HG03095 (cell line): ENCODE measurements around the gene PNPLA2.

Experiments used
- ATAC-seq: cut with Tn5 transposase; IDR thresholded peaks from one replicate; pipeline ENCODE4 v1.9.1; 2021; ENCODE audit warnings: moderate library complexity; ENCODE audit not compliant: unreplicated experiment

The PNPLA2 gene

DNA sequence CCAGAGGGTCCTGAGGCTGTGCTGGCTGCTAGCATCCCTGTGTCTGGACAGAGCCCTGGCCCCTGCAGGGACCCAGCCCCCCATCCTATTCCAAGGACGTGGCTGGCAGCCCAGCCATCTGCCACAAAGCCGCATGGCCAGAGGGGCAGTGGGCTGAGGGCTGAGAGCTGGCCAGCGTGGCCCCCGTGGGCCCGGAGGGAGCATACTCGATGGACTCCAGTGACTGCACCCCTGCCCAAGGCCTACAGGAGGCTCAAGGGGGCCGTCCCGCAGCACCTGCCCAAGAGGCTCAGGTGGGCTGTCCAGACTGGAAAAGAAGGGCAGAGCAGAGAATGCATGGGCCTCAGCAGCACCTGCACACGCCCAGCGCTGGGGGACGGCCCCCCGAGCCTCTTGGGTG is 37.1 kb downstream of the PNPLA2 start:
- no peak for ATAC-seq

DNA sequence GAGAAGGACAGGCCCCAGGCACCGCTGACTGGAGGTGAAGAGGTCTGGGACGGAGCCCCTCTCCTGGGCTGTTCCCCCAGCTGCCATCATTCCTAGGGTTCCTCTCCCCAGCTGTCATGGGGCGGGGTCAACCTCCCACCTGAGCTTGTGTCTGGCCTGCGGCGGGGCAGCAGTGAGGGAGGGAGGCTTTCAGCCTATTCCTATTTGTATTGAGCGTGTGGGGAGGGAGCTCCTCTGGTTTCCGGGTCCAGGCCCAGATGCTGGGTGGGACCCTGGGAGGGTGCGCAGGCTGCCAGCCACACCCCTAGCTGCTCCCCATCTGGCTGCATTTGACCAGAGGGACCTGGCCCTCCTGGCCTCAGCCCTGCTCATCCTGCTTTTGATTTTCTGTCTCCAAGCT is 37.7 kb downstream of the PNPLA2 start:
- ATAC-seq: no peak

DNA sequence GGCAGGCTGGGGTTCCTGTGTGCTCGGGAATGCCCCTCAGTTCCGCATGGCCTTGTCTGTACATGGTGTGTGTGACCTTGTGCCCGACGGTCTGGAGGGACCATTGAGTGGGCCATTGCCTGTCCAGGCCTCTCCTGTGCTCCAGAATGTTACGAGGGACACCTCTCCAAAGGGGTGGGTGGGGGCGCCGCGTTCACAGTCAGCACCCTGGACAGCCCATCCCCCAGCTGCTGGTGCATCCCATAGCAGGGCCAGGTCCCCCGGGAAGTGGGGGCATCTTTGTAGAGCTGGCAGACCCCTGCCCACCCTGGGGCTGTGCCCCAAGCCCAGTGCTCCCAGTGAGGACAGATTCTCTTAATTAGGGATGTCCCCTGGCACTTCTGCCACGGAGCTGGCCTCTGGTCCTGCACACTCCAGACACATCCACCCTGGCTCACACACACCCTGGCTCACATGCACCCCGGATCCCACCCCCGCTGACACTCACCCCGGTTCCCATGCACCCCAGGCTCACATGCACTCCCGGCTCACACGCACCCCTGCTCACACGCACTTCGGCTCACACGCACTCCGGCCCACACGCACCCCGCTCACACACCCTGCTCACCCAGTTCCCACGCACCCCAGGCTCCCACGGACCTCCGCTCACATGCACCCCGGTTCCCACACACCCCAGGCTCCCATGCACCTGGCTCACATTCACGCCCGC is 39.5 kb downstream of the PNPLA2 start:
- ATAC-seq: no peak

DNA sequence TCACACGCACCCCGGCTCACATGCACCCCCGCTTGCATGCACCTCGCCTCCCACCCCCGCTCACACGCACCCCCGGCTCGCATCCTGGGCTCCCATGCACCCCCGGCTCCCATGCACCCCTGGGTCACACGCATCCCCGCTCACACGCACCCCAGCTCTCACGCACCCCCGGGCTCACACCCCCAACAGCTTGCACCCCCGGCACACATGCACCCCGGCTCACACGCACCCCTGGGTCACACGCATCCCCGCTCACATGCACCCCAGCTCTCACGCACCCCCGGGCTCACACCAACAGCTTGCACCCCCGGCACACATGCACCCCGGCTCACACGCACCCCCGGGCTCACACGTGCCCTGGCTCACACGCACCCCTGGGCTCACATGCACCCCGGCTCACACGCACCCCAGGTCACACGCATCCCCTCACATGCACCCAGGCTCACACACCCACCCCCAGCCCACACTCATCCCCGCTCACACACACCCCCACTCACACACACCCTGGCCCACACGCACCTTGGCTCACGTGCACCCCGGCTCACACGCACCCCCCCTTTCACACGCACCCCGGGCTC is 40.1 kb downstream of the PNPLA2 start:
- ATAC-seq: no peak

DNA sequence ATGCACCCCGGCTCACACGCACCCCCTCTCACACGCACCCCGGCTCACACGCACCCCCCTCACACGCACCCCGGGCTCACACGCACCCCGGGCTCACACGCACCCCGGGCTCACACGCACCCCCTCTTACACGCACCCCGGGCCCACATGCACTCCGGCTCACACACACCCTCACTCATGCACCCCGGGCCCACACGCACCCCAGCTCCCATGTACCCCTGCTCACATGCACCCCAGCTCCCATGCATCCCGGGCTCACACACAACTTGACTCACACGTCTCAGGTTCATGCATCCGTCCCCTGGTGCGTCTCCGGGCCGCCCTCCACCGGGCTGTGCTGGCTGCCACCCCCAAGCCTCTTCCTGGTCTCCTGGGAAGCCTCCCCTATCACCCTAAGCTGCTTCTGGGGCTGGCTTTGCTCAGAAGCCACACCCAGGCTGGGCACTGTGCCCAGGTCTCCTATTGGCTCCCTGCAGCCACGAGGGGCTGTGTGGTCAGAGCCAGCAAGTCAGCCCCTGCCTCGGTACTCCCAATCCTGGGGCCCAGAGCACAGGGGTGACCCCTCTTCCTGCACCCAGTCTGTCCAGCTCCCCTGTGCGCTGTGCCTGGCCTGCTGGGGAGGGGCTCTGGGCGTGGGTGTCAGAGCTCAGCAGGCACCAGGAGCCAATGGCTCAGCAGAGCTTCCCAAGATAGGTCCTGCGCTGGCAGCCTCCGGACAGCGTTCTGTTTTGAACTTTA is 40.8 kb downstream of the PNPLA2 start:
- no peak for ATAC-seq

DNA sequence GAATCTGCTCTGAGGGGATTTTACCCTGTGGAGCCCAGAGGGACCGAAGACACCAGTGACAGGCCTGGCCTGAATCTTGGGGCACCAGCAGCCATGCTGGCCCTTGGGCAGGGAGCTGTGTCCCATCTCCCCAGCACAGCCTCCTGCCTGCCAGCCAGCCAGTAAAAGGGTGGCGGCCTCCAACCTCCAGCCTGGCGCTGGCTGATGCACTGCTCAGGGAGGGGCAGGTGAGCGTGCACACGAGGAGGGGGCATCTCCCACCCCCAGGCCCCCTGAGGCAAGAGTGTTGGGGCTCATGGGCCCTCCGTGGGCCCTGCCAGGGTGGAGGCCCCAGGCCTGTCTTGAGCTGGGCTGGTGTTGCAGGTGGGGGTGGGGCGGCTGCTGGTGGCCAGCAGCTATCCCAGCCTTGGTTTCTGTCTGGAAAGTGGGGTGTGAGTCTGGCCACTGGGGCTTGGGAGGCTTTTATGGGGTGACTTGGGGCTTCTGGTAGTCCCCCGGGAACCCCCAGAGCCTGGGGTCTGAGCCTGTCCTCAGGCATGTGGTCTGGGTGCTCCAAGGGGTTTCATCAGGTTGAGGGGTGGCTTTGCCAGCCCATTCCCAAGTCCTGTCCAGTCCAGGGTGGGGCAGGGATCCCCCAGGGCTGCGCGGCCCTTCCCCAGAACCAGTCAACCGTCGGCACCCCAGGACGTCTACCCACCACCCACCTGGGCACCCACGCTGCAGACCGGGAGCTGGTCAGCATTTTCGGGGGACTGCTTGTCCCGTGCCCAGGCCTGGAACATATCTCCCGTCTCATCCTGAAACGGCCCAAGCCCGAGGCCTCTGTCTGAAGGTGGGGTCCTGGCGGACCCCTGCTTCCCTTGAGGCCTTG is 41.8 kb downstream of the PNPLA2 start:
- ATAC-seq: no peak

DNA sequence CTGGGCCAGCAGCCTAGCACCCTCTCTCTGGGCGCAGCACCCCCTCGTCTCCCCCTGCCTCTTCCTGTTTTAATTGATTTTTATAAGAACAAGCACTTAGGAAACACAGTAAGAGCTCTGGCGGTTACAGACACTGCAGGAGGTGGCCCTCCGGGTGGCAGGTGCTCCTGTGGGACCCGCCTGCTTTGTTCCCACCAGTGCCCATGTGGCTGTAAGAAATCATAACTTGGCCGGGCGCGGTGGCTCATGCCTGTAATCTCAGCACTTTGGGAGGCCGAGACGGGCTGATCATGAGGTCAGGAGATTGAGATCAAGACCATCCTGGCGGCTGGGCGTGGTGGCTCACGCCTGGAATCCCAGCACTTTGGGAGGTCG is 42.4 kb downstream of the PNPLA2 start:
- no peak for ATAC-seq

DNA sequence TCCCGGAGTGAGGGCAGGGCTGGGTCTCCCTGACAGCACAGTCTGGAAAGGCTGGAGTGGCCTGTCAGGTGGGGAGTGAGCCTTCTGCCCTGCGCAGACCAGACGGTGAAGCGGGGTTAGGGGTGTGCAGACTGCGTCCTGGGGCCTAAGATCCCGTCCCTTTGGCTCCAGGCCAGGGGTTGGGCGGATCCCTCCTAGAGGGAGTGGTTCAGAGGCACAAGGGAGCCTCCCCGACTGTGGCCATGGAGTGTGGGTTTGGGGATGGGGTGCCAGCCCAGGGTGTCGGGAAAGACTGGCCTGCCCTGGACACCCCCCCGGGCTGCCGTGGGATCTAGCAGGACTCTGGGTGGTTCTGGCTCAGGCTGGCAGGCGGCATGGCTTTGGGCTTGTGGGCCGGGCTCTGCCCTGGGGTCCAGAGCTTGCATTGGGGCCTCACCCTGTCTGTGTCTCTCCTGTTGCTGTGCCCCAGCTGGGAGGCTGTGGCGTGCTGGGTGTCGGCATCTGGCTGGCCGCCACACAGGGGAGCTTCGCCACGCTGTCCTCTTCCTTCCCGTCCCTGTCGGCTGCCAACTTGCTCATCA is 43.5 kb downstream of the PNPLA2 start:
- no peak for ATAC-seq

DNA sequence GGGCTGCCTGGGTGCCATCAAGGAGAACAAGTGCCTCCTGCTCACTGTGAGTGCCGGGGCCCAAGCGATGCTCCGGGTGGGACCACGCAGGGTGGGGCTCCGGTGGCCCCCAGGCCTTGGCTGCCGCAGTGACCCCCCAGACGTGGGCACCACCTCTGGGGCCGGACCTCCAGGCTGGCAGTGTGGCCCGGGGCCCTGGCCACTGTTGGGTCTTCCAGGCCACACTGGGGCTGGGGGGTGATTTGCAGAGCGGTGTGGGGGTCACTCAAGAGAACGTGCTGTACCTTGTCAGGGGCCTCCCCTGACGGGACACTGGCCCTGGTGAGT is 43.9 kb downstream of the PNPLA2 start:
- no peak for ATAC-seq

DNA sequence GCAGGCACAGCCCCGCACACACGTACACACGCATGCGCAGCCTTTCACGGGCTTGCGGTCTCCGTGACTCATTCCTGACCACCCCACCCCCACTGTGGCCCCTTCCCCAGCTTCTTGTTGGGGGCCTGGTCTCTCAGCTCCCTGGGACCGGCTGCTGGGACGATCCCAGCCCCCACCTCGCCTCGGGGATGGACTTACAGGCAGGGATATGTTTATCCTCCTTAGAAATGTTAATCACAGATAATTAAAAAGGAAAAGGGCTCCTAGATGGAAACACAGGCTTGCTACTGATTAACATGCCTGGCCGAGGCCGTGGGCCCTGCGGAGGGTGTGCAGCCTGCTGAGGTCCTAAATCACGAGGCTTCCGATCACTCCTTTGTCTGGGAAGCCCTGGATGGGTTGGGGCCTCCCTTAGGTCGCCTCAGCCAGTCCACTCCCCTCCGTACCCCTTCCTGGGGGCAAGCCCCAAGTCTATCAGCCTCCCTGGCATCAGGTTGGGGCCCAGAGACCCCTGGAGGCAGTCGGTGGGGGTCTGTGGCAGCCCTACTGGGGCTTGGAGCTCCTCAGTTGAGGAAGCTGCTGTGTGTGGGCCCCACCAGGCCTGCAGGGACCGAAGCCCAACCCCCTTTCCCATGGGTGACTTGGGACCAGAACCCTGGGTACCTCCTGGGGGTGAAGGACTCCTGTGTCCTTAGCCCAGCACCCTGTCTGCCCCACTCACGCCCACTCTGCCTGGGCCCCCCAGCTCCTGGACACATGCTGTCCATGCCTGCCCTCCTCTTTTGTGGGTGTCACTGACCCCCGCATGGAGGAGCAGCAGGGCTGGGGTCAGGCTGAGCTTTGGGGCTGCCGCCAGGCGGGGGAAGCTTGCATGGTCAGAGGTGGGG is 44.6 kb downstream of the PNPLA2 start:
- ATAC-seq: no peak

DNA sequence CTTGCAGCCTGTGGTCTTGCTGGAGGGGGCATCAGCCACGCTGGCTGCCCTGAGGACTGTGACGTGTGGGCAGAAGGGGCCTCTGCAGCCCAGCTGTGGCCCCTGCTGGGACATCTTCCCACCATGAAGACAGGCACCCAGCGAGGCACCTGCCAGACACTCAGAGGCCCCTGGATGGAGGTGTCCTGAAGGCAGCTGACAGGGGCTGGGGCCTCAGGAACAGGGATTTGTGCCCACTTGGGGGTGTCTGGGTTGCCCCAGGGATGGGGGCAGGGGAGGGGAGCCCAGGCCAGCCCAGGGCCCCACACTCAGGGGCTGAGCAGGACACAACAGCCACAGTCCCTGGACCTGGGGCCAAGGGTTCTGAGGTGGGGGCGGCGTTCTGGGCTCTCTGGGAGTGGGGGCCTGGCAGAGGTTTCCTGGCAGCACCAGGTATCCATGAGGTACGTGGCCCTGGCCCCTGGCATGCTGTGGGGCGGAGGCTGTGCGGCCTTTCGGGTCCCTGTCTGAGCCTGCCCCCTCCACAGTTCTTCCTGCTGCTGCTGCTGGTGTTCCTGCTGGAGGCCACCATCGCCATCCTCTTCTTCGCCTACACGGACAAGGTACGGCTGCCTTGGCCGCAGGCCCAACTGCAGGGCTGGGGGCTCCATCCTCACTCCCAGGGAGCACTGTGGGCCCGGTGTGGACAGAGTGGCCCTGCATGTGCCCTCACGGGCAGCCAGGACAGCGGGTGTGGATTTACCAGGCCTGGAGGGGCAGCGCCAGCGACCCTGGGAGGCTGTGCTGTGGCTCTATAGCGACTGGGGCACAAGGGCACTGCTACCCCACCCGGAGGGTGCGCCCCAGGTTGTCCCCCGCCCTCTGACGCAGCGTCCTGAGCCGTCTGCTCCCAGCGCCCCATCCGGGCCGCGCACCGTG is 45.5 kb downstream of the PNPLA2 start:
- ATAC-seq: no peak

DNA sequence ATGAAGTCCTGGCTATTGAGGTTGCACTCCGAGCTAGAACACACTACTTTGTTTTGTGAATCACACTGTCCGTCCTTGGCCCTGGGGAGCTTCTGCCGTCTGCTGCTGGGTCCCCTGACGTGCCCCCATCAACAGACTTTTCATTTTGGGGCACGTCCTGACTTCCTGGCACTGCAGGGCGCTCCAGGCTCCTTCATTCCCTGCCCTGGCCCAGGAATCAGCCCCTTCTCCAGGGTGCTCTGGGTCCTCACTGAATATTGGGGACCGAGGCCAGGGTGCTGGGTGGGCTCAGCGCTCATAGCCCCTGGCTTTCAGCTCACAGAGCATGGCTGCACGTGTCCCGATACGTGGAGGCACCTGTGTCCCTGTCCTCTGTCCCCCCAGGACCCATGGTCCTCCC is 46.2 kb downstream of the PNPLA2 start:
- no peak for ATAC-seq

DNA sequence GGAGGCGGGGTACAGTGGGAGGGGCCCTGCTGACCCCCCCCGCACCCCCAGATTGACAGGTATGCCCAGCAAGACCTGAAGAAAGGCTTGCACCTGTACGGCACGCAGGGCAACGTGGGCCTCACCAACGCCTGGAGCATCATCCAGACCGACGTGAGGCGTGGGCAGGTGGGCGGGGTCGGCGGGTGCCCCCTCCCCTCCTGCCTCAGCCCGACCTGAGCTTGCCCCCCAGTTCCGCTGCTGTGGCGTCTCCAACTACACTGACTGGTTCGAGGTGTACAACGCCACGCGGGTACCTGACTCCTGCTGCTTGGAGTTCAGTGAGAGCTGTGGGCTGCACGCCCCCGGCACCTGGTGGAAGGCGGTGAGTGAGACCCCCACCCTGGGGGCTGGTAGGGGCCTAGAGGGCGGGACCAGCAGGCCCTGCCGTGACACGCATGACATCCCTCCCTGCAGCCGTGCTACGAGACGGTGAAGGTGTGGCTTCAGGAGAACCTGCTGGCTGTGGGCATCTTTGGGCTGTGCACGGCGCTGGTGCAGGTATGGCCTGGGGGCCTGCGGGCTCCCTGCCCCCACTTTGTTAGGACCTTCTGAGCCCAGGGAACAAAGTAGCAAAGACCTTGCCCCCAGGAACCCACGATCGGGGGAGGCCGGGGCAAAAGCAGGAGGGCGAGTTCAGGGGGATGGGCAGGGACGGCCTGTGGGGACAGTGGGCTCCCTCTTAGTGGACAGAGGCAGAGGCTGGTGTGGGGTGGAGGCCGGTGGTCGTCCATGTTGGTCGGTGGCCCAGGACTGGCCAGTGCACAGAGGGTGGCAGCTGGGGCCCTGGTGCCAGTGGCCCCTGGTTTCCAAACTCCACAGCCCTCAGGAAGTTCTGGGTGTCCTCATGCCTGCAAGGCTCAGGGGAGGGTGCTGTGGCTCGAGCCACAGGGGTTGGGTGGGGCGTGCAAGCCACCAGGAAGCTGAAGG is 47.0 kb downstream of the PNPLA2 start:
- no peak for ATAC-seq

DNA sequence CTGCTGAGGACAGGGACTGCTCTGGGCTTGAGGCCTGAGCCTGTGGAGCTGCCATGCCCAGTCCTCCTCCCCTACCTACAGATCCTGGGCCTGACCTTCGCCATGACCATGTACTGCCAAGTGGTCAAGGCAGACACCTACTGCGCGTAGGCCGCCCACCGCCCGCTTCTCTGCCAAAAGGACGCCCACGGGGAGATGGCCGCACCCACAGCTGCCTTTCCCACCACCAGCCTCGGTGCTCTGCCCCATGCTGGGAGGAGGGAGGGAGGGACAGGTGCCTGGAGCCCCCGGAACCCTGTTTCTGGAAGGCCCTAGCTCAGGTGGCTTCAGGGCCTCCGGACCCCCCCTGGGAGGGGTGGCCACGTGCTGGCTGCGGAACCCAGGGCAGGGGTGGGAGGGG is 47.8 kb downstream of the PNPLA2 start:
- no peak for ATAC-seq

DNA sequence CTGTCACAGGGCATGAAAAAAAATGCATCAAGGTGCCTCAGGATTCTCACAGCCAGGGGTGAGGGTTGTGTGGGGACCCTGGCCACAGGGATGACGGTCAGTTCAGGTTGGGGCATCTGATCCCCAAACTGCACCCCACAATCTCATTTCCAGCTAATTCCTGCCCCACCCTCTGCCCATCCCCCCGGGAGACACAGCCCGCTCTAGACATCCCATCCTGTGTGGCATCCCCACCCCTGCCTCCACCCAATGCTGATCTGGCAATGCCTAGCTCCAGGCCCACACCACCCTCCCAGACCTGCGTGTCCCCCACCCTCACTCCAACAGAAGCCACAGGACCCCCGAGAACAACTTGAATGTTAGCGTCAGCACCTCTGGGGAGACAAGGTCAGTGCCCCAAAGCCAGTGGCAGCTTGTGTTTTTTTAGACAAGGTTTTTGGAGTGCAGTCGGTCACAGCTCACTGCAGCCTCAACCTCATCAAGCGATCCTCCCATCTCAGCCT is 49.2 kb downstream of the PNPLA2 start:
- no peak for ATAC-seq

DNA sequence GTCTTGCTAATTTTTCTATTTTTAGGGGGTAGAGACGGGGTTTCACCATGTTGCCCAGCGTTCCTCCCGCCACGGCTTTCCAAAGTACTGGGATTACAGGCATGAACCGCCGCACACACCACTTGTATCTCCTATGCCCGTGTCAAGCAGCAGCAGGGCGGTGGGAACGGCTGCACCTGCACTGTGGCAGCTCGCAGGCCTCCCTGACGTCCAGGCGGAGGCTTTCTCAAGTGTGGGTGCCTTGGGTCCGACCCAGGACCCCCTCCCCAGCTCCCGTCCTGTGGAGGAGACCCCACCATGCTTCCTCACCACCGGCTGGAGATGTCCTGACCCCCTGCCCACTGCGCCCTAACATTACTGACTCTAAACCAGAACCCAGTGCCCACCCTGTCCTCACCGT is 49.7 kb downstream of the PNPLA2 start:
- no peak for ATAC-seq

DNA sequence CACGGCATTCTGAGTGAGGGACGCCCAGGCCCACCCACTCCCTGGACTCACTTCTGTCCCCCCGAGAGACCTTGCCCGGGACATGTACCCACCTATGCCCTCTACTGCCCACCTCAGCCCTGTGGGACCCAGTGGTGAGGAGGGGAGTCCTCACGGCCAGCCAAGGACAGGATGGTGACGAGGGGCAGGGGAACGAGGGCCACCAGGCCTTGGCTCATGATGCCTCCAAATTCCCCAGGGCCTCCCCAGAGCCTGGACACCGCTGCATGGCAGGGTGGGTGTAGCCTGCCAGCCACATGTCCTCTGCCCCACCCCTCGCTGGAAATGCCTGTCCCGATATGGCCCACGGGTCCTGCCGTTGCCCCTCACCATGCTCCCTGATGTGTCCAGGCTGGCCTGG is 50.1 kb downstream of the PNPLA2 start:
- ATAC-seq: no peak
